T-helper 1 cell treated with Interleukin-12 subunit alpha and Interleukin-12 subunit beta and Interleukin-4 antibody, amounts not matched to agents 30 μg/mL and 1 μg/mL, for 36 hours (primary cell): Measurements from ENCODE around the gene IFNLR1.

Experiments used
- H3K27ac Mint-ChIP-seq: one replicate; pipeline ENCODE4 v1.8.0; 2021; ENCODE audit warnings: mild to moderate bottlenecking, mixed read lengths
- H3K27me3 Mint-ChIP-seq: one replicate; pipeline ENCODE4 v1.8.0; 2021; ENCODE audit warnings: low read depth, mixed read lengths
- H3K36me3 Mint-ChIP-seq: one replicate; pipeline ENCODE4 v1.8.0; 2021; ENCODE audit warnings: low read depth, mixed read lengths
- H3K4me1 Mint-ChIP-seq: one replicate; pipeline ENCODE4 v1.8.0; 2021; ENCODE audit warnings: low read depth, mixed read lengths
- H3K4me3 Mint-ChIP-seq: one replicate; pipeline ENCODE4 v1.8.0; 2021; ENCODE audit warnings: mild to moderate bottlenecking, moderate library complexity, mixed read lengths
- H3K9me3 Mint-ChIP-seq: one replicate; pipeline ENCODE4 v1.8.0; 2021; ENCODE audit warnings: mixed read lengths

The IFNLR1 gene

GRCh38 chr1:24195874-24196273, 8.8 kb upstream of the IFNLR1 start:
- Mint-ChIP-seq H3K4me1 (peaks cover 34% of the 10 kb centered on the region), H3K9me3 (peaks cover 4% of the 10 kb centered on the region), H3K36me3 (no peaks in the 10 kb centered on the region), H3K4me3 (no peak overlapping the region), H3K27me3 (peaks cover 4% of the 10 kb centered on the region), H3K27ac (no peak overlapping the region)

GRCh38 chr1:24195136-24195535, 8.0 kb upstream of the IFNLR1 start:
- H3K27me3 Mint-ChIP-seq, result peaks cover 4% of the 10 kb centered on the region
- no peaks in the 10 kb centered on the region for H3K36me3 Mint-ChIP-seq
- H3K4me3 Mint-ChIP-seq, result no peak overlapping the region
- peaks cover 4% of the 10 kb centered on the region for H3K9me3 Mint-ChIP-seq
- peaks cover 39% of the 10 kb centered on the region for H3K4me1 Mint-ChIP-seq
- no peak overlapping the region for H3K27ac Mint-ChIP-seq

- H3K27ac Mint-ChIP-seq, result no peak overlapping the region
- peaks cover 1% of the 10 kb centered on the region for H3K36me3 Mint-ChIP-seq
Measured at GRCh38 chr1:24193046-24193445, 6.0 kb upstream of the IFNLR1 start.

GRCh38 chr1:24191860-24192259, 4.8 kb upstream of the IFNLR1 start:
- Mint-ChIP-seq H3K27me3 (peaks cover 4% of the 10 kb centered on the region), H3K36me3 (peaks cover 1% of the 10 kb centered on the region), H3K27ac (peak overlapping the region; percentile 81), H3K9me3 (peaks cover 4% of the 10 kb centered on the region), H3K4me1 (peaks cover 49% of the 10 kb centered on the region), H3K4me3 (no peak overlapping the region)

More at GRCh38 chr1:24193046-24193445, 6.0 kb upstream of the IFNLR1 start:
- peaks cover 4% of the 10 kb centered on the region for H3K9me3 Mint-ChIP-seq
- H3K4me3 Mint-ChIP-seq, result no peak overlapping the region
- H3K27me3 Mint-ChIP-seq, result peaks cover 8% of the 10 kb centered on the region
- peaks cover 47% of the 10 kb centered on the region for H3K4me1 Mint-ChIP-seq

- peaks cover 53% of the 10 kb centered on the region for H3K4me1 Mint-ChIP-seq
- peak overlapping the region; percentile 33 for H3K4me3 Mint-ChIP-seq
- H3K9me3 Mint-ChIP-seq, result peaks cover 4% of the 10 kb centered on the region
- peaks cover 8% of the 10 kb centered on the region for H3K27me3 Mint-ChIP-seq
- peak overlapping the region; percentile 81 for H3K27ac Mint-ChIP-seq
- H3K36me3 Mint-ChIP-seq, result peaks cover 1% of the 10 kb centered on the region
Measured at GRCh38 chr1:24190983-24191461, 3.9 kb upstream of the IFNLR1 start.

- Mint-ChIP-seq H3K4me3 (peak overlapping the region; percentile 33), H3K4me1 (peaks cover 45% of the 10 kb centered on the region), H3K36me3 (peaks cover 1% of the 10 kb centered on the region), H3K27me3 (peaks cover 8% of the 10 kb centered on the region), H3K9me3 (peaks cover 4% of the 10 kb centered on the region), H3K27ac (peak overlapping the region; percentile 70)
Measured at GRCh38 chr1:24189528-24189927, 2.4 kb upstream of the IFNLR1 start.

- H3K36me3 Mint-ChIP-seq, result peaks cover 1% of the 10 kb centered on the region
- peaks cover 8% of the 10 kb centered on the region for H3K27me3 Mint-ChIP-seq
- H3K27ac Mint-ChIP-seq, result no peak overlapping the region
- H3K4me1 Mint-ChIP-seq, result peaks cover 31% of the 10 kb centered on the region
- H3K9me3 Mint-ChIP-seq, result peaks cover 4% of the 10 kb centered on the region
- peak overlapping the region; percentile 78 for H3K4me3 Mint-ChIP-seq
Measured at GRCh38 chr1:24186711-24186992, 437 bp downstream of the IFNLR1 start.

GRCh38 chr1:24186031-24186710, 918 bp downstream of the IFNLR1 start:
- Mint-ChIP-seq H3K27me3 (peaks cover 8% of the 10 kb centered on the region), H3K27ac (no peak overlapping the region), H3K9me3 (peaks cover 1% of the 10 kb centered on the region), H3K36me3 (peaks cover 1% of the 10 kb centered on the region), H3K4me3 (peak overlapping the region; percentile 78), H3K4me1 (peaks cover 26% of the 10 kb centered on the region)

- Mint-ChIP-seq H3K4me1 (peaks cover 18% of the 10 kb centered on the region), H3K27ac (no peak overlapping the region), H3K9me3 (no peaks in the 10 kb centered on the region), H3K27me3 (peaks cover 8% of the 10 kb centered on the region), H3K36me3 (peaks cover 1% of the 10 kb centered on the region), H3K4me3 (no peak overlapping the region)
Measured at GRCh38 chr1:24185076-24185475, 2.0 kb downstream of the IFNLR1 start.

- Mint-ChIP-seq H3K4me3 (no peak overlapping the region), H3K9me3 (no peaks in the 10 kb centered on the region), H3K4me1 (peaks cover 4% of the 10 kb centered on the region), H3K27me3 (peaks cover 4% of the 10 kb centered on the region), H3K36me3 (no peaks in the 10 kb centered on the region), H3K27ac (no peak overlapping the region)
Measured at GRCh38 chr1:24182061-24182460, 5.0 kb downstream of the IFNLR1 start.

- H3K27ac Mint-ChIP-seq, result no peak overlapping the region
- H3K36me3 Mint-ChIP-seq, result no peaks in the 10 kb centered on the region
- no peak overlapping the region for H3K4me3 Mint-ChIP-seq
- peaks cover 4% of the 10 kb centered on the region for H3K27me3 Mint-ChIP-seq
- no peaks in the 10 kb centered on the region for H3K9me3 Mint-ChIP-seq
- H3K4me1 Mint-ChIP-seq, result peaks cover 3% of the 10 kb centered on the region
Measured at GRCh38 chr1:24181619-24182018, 5.5 kb downstream of the IFNLR1 start.

- no peaks in the 10 kb centered on the region for H3K36me3 Mint-ChIP-seq
- H3K27me3 Mint-ChIP-seq, result no peaks in the 10 kb centered on the region
- no peak overlapping the region for H3K4me3 Mint-ChIP-seq
- H3K9me3 Mint-ChIP-seq, result no peaks in the 10 kb centered on the region
- H3K4me1 Mint-ChIP-seq, result no peaks in the 10 kb centered on the region
- H3K27ac Mint-ChIP-seq, result no peak overlapping the region
Measured at GRCh38 chr1:24180676-24181075, 6.4 kb downstream of the IFNLR1 start.

GRCh38 chr1:24179251-24179840, 7.7 kb downstream of the IFNLR1 start:
- Mint-ChIP-seq H3K36me3 (no peaks in the 10 kb centered on the region), H3K4me3 (no peak overlapping the region), H3K4me1 (no peaks in the 10 kb centered on the region), H3K9me3 (no peaks in the 10 kb centered on the region), H3K27ac (no peak overlapping the region), H3K27me3 (peaks cover 5% of the 10 kb centered on the region)

- Mint-ChIP-seq H3K4me3 (no peak overlapping the region), H3K27ac (no peak overlapping the region), H3K36me3 (peaks cover 2% of the 10 kb centered on the region), H3K27me3 (peaks cover 14% of the 10 kb centered on the region), H3K4me1 (no peaks in the 10 kb centered on the region), H3K9me3 (no peaks in the 10 kb centered on the region)
Measured at GRCh38 chr1:24178407-24178806, 8.7 kb downstream of the IFNLR1 start.

- Mint-ChIP-seq H3K4me3 (no peak overlapping the region), H3K27me3 (peaks cover 14% of the 10 kb centered on the region), H3K9me3 (no peaks in the 10 kb centered on the region), H3K36me3 (peaks cover 2% of the 10 kb centered on the region), H3K4me1 (no peaks in the 10 kb centered on the region), H3K27ac (no peak overlapping the region)
Measured at GRCh38 chr1:24177161-24177560, 9.9 kb downstream of the IFNLR1 start.
